HG03460 (cell line): Measurements from ENCODE around the gene JPH4.

Experiments
- ATAC-seq: cut with Tn5 transposase; IDR thresholded peaks from one replicate; pipeline ENCODE4 v1.9.1; 2021; ENCODE audit not compliant: unreplicated experiment

The JPH4 gene

GRCh38 chr14:23531391-23531790, 47.2 kb downstream of the JPH4 start:
- no peak for ATAC-seq

DNA sequence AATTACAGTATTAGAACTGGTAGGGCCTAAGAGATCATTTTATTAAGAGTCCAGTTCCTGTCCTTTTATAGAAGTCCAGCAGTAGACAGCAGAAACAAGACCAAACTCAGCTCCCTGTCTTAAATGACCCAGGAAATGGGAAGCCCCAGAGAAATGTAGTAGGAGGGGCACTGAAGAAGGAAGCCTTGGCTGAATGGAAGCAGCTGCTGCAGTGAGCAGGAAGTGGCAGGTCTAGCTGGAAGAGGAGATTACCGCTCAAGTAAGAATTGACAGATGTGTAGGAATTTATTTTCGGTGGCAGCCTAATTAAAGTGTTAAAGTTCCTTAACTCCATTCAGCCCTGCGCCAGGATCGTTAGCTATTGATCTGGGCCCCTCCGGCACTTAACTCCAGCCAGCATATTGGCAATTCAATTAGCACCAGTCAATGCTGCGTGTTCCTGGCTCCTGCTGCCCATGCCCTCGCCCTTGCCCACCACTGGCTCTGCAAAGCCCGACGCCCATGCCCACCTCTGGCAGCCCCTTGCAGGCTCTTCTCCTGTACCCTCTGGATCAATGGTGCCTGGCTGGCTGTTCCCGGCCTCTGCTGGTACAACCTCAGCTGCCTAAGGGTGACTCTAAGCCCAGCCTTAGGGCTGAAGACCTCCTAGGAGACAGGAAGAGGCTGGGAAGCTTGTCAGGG, 48.1 kb downstream of the JPH4 start:
- no peak for ATAC-seq

DNA sequence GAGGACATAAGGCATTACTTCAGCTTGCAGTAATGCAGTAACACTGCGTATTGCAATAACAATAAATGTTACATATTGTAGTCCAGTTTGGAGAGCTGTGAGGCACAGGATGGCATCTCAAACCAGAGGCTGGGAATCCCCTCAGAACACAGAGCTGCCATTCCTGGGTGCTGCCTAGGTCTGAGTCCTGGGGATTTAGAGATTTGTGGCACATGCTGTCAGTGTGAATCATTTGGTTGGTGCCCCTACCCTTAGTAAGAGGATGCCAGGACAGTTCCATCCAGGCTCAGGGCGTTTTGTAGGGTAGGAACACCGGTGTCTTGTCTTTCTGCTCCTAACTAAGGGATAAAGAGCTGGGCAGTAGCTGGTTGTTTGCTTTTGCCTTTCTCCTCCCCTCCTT, 49.6 kb downstream of the JPH4 start:
- ATAC-seq = no peak

GRCh38 chr14:23528555-23528954, 50.0 kb downstream of the JPH4 start:
- no peak for ATAC-seq

GRCh38 chr14:23525611-23526010, 53.0 kb downstream of the JPH4 start:
- ATAC-seq = no peak

- ATAC-seq = no peak
These were observed 53.6 kb downstream of the JPH4 start for GRCh38 chr14:23524954-23525353.

- ATAC-seq = no peak
These were observed 55.2 kb downstream of the JPH4 start for GRCh38 chr14:23523229-23524016.

DNA sequence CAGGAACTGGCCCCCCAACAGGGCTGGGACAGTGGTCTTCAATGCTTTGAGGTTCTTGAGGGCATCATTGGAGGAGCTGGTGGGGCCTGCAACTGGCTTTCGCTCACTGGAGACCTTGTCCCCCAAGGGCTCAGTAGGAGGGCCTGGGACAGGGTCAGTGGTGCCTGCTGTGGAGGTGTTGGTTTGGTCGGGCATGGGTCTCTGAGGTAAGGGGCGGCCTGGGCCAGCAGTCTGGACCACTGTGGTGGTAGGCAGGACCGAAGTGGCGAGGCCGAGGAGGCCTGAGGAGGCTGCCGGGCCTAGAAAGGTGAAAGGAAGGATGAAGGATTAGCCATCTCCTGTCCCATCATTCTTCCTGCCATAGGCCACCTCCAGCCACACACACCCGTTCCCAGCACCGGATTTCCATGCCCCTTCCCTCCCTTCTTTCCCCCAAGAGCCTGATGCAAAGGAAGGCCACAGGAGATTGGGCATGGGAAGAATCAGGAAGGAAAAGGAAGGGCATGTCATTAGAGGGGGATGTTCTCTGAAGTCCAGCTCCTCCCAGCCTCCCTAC, 55.9 kb downstream of the JPH4 start:
- no peak for ATAC-seq

GRCh38 chr14:23521785-23522640, 56.6 kb downstream of the JPH4 start:
- ATAC-seq = no peak

GRCh38 chr14:23520899-23521533, 57.6 kb downstream of the JPH4 start:
- ATAC-seq = no peak

DNA sequence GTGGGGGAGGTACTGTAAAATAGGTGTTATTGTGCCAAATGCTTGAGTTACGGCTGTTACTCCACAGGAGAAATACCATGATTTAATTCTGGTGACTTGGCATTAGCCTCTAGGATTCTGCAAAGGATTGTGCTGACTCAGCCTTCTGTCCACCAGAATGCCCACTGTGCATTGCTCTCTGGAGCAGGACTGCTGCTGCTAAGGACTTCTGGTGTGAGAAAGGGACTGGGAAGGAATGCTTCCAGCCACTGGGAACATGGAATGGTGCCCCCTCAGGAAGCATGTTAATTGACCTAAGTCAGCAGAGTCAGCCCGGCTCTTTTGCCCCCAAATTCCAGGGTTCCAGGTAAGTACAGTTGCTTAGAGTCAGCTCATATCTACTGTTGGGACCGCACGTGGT, 59.9 kb downstream of the JPH4 start:
- no peak for ATAC-seq
